ENCODE measurements around the gene KCNJ16.

Gene KCNJ16

DNA sequence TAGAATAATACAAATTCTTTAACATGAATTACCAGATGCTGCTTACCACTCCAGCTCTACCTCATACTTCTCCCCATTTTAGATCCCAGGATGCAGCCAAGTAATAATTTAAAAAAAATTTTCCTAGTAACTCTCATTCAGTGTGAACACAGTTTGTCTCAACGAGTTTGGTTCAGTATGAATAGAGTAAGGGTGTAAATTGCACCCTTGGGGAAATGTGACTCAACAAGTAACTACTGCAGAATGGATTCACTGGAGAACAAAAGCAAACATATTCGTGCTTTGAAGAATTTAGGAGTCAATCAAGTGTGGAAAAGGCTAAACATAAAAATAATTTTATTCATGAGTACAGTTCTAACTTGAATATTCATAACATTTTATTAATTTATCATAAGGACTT is 23.0 kb downstream of the KCNJ16 start:
- DNase-seq (ENCODE audit: low read depth in 2 of 2), result no peak

DNA sequence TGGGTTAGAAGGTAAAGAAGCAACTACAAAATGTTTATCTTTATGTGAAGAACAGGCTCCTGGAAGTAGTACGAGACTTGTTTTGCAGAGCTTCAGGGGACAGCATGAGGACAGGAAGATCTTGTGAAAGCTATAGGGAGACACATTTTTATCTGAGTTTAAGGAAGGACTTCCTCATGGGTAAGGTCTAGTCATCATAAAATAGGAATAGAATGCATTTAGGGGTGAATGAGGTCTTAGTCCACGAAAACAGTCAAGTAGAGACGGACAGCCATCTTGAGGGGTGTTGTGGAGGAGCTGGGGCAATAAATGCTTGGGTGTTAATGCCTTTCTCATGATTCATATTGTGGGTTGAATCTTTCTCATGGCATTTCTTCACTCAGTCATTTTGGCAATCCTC is 24.3 kb downstream of the KCNJ16 start:
- DNase-seq (ENCODE audit: low read depth in 2 of 2), result no peak

DNA sequence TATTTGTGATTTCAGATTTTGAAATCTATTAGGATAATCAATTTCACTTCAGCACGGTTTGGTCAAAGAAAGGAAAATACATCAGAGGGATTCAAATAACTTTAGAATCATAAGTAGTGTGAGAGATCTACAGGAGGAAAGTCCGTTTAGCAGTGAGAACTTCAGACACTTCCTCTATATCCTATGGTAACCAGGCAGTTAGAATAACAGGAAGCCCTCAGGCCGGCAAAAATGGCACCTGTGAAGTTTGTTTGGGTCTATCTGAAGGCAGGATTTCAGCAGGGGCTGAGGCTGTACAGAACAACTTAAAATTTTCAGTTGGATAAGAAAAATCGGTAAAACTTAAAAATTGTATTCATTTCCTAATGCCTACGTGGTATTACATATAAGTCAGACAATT is 24.9 kb downstream of the KCNJ16 start:
- no peak for DNase-seq (ENCODE audit: low read depth in 2 of 2)

DNA sequence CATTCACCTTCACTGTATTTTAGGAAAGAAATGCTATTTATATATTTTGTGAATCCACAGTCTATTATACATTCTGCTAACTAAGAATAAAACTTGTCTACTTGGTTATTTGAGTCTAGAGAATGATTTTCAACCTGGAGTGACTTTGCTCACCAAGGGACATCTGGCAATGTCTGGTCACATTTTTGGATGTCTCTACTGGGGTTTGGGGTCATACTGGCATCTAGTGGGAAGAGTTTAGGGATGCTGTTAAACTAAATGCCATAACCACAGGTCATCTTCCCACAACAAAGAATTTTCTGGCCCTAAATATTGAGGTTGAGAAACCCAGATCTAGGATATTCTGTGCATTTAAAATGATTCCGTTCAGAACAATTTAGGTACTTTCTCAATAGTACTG is 26.0 kb downstream of the KCNJ16 start:
- DNase-seq (ENCODE audit: low read depth in 2 of 2), result no peak

DNA sequence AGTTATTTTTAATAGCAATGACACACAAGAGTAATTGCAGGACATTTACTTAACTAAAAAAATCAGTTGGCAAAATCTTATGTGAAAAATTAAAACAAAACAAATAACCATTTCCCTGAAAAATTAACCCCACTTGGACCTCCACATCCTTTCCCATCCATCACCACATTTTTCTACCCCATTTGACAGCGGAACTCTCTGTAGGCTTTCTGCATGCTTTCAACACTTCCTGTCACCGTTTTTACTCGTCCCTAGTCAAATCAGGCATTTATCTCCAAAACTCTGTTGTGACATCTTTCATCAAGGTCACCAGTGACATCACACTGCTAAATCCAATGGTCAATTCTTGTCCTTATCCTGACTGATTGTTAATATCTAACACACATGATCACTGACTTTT is 27.5 kb downstream of the KCNJ16 start:
- DNase-seq (ENCODE audit: low read depth in 2 of 2), result no peak

DNA sequence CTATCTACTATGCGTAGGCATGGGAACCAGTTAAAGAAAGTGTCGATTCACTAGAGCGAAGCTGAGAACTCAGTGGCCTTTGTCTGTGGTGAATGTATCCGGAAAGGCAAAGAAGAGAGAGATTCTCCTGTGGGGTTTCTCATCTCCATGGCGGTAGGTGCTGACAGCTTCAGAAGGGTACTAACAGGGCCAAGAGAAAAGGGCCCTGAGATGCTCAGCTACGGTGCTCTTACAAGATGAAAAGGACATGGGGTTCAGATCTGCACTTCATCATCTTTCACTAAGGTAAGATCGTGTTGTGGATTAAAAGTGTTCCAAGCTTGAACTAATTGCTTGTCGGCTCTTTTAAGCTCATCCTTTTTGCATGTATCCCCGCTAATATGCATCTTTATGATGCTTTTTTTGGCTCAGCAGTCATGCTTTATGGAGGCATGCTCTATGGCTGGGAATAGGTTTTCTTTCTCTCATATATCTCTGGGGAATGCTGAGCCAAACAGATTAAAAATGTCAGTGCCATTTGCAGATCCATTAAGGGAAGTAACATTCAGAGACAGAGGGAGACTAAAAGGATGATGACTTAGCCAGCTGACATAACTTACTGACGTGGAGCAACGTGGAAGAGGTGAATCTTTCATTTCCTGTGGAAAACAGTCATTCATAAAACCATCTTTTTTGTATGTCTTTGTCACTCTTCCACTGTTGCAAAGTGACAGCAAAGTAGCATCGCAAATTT is 29.9 kb downstream of the KCNJ16 start:
- DNase-seq (ENCODE audit: low read depth in 2 of 2), result no peak

DNA sequence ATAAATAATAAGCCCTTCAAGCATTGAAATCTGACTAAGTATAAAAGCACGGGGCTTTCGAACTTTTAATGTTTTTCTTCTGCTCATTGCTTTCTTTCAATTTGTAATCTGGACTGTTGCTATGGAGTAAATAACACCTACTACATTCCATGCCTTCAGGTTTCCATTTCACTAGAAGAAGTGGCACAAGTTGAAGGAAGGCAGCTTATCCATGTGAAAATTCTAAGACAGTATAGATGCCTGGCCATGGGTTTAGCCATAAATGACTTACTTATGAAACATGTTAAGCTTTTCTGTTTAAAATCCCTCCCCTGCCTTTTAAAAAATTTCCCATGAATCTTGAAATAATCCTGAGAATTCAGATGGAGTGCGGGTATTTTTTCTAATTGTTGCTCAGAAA is 30.6 kb downstream of the KCNJ16 start:
- DNase-seq (ENCODE audit: low read depth in 2 of 2), result no peak

DNA sequence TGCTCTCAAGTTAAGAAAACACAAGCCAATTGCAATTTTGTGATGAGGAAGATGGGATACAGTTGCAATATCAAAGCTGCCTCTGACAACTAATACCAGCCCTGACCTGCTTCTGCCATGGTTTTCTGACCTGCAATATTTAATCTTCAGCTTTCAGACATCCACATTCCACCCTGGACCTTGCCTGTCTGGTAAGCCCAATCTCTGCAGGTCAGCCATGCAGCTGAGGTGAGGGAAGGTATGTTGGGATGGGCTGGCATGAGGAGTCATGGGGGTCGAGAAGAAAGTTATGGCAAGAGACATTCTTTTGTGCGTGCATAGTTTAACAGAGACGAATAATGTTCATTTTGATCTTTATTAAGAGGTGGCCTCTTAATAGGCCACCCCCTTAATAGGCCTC is 31.5 kb downstream of the KCNJ16 start:
- DNase-seq (ENCODE audit: low read depth in 2 of 2), result no peak

DNA sequence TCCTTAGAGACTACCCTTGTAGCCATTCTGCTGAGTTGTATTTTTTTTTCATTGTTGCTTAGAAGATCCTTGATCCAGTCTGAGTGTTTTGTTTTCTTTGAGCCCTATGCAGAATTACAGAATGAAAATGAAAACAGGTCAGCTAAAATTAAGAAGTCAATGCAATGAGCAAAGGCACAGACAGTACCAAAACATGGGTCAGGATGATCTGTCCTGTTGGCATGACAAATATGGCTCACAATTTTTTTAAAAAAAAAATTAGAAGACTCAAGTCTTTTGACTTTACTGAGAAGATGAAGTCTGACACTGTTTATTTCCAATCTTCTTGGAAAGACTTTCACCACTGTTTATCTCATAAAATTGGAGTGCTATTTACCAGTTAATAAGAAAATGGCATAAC is 32.4 kb downstream of the KCNJ16 start:
- no peak for DNase-seq (ENCODE audit: low read depth in 2 of 2)

DNA sequence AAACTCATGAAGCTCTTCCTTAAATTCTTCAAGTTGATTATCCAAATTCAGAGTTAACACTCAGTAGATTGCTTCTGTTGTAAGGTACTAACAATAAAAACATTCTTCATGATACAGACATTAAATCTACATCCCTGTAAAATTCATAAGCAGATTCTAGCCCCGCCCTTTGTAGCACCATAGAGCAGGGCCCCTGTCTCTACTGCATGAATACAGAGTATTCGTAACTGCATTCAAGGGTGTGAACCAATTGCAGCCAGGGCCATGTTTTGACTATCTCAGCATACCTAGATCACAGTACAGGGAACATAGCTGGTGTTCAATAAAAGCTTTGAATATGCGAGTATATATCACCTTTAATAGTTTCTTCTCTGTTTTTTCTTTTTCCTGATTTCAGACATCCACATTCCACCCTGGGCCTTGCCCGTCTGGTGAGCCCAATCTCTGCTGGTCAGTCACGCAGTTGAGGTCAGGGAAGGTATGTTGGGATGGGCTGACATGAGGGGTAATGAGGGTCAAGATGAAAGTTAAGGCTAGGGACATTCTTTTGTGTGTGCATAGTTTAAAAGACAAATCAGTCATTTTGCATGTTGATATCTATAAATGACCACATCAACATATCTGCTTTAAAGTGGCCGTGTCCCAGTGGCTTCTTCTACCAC is 33.0 kb downstream of the KCNJ16 start:
- no peak for DNase-seq (ENCODE audit: low read depth in 2 of 2)

DNA sequence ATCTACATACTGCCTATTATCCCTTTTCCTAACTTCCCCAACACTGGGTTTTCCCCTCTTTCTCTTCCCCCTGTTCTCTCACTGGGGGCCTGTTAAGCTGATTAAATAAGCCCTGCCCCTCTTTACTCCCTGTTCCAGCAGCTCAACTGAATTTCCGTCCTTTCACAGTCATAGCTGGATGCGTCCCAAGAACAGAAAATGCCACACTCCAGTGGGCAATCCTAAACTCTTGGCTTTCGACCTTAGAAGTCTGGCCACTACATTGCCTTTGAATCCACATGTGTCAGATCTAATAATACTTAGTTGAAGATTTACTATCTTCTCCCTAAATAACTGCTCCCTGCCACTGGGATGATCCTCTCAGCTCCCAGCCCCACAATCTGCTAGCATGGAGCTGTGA is 34.5 kb downstream of the KCNJ16 start:
- no peak for DNase-seq (ENCODE audit: low read depth in 2 of 2)

DNA sequence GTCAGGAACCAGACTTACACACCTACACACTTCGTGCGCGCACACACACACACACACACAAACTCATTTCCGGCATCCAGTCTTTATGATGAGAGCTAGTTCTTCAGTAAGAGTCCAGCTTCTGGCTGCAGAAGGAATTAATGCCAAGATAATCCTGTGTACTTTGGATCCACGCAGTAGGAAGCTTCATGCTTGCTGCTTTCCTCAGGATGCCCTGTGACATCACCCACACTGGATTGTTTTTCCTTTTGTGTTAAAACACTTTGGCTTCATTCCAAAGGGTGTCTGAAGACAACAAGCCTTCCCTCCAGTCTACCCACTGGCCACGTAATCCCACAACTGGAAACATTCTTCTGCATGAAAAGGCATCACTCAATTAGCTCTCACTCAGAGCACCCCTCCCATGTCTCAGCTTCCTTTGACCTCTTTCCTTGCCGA is 35.4 kb downstream of the KCNJ16 start:
- DNase-seq (ENCODE audit: low read depth in 2 of 2), result no peak

DNA sequence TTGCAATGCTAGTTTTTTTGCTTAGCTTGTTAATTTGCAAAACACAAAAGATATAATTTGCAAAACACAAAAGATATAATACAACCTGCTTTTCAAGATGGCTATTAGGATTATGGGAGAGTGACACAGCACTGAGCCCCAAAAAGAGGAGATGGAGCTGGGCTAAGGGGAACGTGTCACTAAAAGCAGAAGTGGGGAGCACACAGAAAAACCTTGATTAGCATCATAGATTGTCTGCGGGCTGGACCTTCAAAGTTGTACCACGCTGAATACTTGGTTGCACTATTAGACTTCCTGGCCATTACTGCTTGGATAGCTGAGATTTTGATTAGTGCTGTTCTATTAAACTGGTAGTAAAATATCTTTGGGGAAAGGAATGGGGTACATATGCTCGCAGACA is 36.2 kb downstream of the KCNJ16 start:
- no peak for DNase-seq (ENCODE audit: low read depth in 2 of 2)

DNA sequence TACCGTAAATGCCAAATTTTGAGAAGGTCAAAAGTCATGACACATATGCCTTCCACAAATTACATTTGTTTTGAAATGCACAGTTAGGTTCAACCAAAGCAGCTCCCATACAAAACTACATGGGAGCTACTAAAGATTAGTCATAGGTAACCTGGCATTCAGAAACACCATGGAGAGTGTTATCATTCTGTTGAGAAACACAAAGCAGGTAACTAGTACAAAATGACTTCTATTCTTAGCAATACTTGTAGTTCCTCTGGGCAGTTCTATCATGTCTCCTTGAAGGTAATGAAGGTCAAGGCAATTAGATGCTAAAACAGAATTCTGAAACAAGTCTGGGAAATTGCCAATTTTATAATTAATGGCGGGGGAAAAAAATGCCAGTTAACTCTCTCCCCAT is 39.4 kb downstream of the KCNJ16 start:
- no peak for DNase-seq (ENCODE audit: low read depth in 2 of 2)

DNA sequence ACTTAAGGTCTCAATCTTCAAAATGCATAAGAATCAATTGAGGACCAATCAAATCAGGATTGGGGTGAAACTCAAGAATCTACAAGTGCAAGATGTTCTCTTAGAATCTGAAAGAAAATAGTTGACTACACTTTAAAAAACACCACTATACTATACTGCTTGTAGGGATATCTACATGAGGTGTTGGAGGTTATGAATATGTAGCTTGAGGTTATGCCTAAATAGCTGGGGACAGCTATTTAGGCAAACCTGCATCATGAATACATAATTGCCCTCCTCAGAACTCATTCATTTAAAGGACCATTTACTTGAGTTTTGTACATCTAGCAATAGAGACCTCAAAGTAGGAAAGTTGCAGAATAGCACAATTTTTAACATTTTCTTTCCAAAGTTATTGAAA is 40.1 kb downstream of the KCNJ16 start:
- DNase-seq (ENCODE audit: low read depth in 2 of 2), result no peak

DNA sequence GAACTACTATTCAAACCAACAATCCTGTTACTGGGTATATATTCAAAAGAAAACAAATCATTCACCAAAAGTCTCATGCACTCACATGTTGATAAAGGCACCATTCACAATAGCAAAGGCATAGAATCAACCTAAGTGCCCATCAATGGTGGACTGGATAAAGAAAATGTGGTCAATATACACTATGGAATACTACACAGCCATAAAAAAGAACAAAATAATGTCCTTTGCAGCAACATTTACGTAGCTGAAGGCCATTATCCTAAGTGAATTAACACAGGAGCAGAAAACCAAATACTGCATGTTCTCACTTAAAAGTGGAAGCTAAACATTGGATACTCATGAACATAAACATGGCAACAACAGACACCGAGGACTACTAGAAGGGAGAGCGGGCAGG is 41.9 kb downstream of the KCNJ16 start:
- DNase-seq (ENCODE audit: low read depth in 2 of 2), result no peak

DNA sequence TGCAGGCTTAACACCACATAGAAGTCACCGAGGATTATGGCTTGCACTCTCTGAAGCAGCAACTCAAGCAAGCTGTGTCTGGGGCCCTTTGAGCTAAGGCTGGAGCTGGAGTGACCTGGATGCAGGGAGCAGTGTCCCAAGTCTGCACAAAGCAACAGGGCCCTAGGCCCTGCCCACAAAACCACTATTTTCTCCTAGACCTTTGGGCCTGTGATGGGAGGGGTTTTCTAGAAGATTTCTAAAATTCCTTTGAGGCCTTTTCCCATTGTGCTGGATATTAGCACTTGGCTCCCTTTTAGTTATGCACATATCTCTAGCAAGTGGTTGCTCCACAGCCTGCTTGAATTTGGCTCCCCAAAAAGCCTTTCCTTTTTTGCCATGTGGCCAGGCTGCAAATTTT is 44.5 kb downstream of the KCNJ16 start:
- no peak for DNase-seq (ENCODE audit: low read depth in 2 of 2)

DNA sequence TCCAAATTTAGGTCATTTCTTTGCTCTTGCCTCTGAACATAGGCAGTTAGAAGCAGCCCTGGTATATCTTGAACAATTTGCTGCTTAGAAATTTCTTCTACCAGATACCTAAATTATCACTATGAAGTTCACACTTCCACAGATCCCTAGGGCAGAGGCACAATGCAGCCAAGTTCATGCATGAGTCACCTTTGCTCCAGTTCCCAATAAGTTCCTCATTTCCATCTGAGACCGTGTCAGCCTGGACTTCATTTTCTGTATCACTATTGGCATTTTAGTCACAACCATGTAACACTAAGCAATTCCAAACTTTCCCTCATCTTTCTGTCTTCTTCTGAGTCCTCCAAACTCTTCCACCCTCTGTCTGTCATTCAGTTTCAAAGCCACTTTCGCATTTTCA is 45.0 kb downstream of the KCNJ16 start:
- DNase-seq (ENCODE audit: low read depth in 2 of 2), result no peak

DNA sequence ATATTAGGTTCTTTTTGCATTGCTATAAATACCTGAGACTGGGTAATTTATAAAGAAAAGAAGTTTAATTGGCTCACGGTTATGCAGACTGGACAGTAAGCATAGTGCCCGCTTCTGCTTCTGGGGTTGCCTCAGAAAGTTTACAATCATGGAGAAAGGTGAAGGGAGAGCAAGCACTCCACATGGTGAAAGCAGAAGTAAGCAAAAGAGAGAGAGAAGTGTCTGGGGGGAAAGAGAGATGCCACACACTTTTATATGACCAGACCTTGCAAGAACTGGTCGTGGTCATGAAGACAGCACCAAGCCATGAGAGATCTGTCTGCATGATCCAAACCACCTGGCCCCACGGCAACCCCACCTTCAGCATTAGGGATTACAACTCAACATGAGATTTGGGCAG is 45.4 kb downstream of the KCNJ16 start:
- DNase-seq (ENCODE audit: low read depth in 2 of 2), result no peak

DNA sequence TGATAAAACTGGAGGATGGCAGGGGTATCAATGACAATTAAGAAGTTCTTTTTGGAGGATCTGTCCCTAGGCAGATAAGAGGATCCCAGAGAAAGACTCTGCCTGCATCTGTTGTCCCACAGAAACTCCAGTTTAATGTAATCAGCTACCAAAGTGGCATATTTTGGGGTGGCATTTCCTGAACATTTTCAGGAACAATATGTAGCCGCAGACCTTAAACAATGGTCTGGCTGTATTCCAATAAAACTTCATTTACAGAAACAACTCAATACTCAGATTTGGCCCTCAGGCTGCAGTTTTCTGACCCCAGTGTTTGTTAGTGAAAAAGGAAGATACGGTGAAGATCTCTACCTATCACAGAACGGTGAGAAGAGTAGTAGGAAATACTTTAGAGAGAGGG is 46.1 kb downstream of the KCNJ16 start:
- DNase-seq (ENCODE audit: low read depth in 2 of 2), result no peak

DNA sequence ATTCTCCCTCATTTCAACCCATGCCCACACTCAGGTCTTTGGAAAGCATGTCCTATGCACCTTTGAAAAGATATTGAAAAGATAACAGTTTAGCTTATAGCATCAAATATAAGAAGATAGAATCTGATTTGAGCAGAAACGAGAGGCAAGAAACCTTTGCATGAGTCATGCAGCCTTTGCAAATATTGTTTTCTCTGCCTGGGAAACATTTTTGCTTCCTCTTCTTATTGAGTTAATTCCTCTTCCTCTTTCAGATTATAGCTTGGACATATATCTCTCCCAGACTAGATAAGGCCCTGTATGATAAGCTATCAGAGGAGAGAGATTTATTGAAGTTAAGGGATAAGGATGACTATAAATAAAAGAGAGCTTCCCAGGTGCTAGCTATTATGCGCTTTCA is 48.2 kb downstream of the KCNJ16 start:
- no peak for DNase-seq (ENCODE audit: low read depth in 2 of 2)

DNA sequence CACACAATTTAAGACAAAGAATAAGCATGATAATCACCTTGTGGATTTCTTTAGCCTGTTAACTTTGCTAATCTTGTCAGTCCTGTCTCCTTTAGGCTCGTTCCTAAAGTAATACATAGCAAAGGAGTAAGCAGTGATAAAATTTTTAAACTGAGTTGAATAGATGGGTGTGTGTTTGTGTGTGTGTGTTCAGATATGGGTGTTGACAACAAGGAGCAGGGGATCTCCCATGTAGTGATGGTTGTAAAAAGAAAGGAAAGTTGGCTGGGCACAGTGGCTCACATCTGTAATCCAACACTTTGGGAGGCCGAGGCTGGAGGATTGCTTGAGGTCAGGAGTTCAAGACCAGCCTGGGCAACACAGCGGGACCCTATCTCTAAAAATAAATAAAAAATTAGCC is 49.7 kb downstream of the KCNJ16 start:
- DNase-seq (ENCODE audit: low read depth in 2 of 2), result no peak

DNA sequence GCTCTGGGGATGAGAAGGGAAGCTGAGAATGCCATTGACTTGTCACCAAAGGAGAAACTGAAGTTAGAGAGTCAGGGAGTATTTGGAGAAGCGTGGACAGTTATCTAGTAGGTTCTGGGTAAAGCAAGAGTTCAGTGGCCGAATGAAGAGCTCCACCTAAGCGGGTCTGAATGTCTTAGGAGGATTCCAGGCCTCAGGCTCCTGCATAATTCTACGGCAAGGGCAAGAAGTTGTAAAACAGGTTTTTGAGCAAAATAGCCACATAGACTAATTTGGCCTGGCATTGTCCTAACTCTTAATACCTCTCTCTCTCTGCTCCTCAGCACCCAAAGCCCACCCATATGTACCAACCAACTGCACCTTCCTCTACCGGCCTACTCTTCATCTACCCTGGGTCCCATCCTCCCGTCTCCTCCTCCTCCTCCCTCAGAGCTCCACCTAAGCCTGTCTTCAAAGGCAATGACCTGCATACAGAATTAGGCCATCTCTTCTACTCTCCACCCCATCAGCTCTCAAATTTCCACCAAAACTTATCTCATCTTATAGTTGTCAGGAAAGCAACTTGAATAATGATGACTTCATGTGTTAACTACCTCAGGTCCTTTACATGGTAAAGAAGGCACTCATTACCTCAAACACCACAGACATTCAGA is 52.3 kb downstream of the KCNJ16 start:
- no peak for DNase-seq (ENCODE audit: low read depth in 2 of 2)
